ENCODE data around the gene RNU6-9. TPM values are rescaled to one million over a fixed set of nuclear protein-coding genes. Genes with fewer than 3 reads are reported as not detected.
A peak's percentile ranks its signal among the peaks of the same experiment; 100 is the strongest.

The RNU6-9 gene
- total and polyA plus RNA-seq, 2 of the 13 experiments (the other 11 are each of a cell fraction or from before 2014, with no cell fraction given): under 0.01 TPM; not detected in 1

DNA sequence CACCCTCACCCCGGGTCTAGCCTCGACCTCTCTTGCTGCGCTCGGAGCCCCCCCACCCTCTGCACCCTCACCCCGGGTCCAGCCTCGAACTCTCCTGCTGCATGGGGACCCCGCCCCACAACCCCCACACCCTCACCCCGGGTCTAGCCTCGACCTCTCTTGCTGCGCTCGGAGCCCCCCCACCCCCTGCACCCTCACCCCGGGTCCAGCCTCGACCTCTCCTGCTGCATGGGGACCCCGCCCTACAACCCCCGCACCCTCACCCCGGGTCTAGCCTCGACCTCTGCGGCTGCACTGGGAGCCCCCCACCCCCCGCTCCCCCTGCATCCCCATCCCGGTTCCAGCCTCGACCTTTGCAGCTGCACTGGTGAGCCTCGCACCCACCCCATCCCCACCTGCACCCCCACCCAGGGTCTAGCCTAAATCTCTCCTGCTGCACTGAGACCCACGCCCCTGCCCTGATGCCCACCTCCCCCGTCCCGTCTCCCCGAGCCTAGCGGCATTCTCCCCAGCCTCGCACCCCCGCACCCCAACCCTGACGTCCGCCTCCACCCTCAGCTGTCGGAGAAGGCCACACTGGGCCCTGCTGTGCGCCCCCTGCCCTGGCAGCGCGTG, 32.0 kb upstream of the RNU6-9 start:
- ChIA-PET POLR2A (interaction anchor here (0.6 to 1.0 kb wide), 2 partner anchors 15 to 377 kb away, joined by 3 to 4 read pairs; no protein-coding TSS in a partner anchor), CTCF (ENCODE audit: low intra/inter-chr PET ratio, low total read pairs) (no interaction called here)
- Histone ChIP-seq H3K27ac (ENCODE audit: extremely low read length, insufficient read depth, low read length) (no peak overlapping the region), H3K9me3 (ENCODE audit: low read length) (no peaks in the 10 kb centered on the region), H3K9ac (ENCODE audit: insufficient read depth, low read depth, low read length) (no peak overlapping the region), H3K36me3 (replicated peaks in 1 of 2; ENCODE audit: control insufficient read depth in 1 of 2, insufficient read depth in 2 of 2, low read length in 2 of 2) (no peaks in the 10 kb centered on the region), H2AFZ (ENCODE audit: low read length) (no peak overlapping the region), H3K79me2 (ENCODE audit: insufficient read depth, low read length) (no peaks in the 10 kb centered on the region), H3K4me3 (replicated peaks in 1 of 3; ENCODE audit: insufficient read depth in 1 of 3, low read depth in 2 of 3, low read length in 3 of 3) (no peak overlapping the region), H4K20me1 (ENCODE audit: insufficient read depth, low read length) (no peaks in the 10 kb centered on the region), H3K4me1 (ENCODE audit: insufficient read depth, low read length) (peaks cover 19% of the 10 kb centered on the region), H3K27me3 (ENCODE audit: control insufficient read depth in 1 of 2, insufficient read depth in 2 of 2, low read length in 2 of 2) (no peaks in the 10 kb centered on the region), H3K4me2 (ENCODE audit: low read depth, low read length) (no peak overlapping the region)
- DNase-seq (ENCODE audit: low spot score) (no peak), FAIRE-seq (no peak), ATAC-seq (no peak)
- TF ChIP-seq ZNF256 (CRISPR knock-in tag; conservative IDR thresholded peaks at IDR 0.05): no peak
- TF ChIP-seq ZNF281 (CRISPR knock-in tag; IDR thresholded peaks at IDR 0.05; ENCODE audit: borderline replicate concordance): no peak
- TF ChIP-seq HNRNPL (IDR thresholded peaks at IDR 0.05; ENCODE audit: low read depth, low read length): 0 out of 2 replicates have a peak, but pooled peaks have one; percentile 48
- TF ChIP-seq ZNF280D (CRISPR knock-in tag; IDR thresholded peaks at IDR 0.05): no peak
- 87% methylated on average over 35 of the region's 35 CpGs for WGBS (ENCODE audit: low lambda C conversion rate)
- intact Hi-C loops (cut with micrococcal nuclease; ENCODE audit: unreplicated experiment): no loop called here
- no TSS peak for BruUV-seq (replicated peaks)
- in situ Hi-C loops (cut with HindIII; ENCODE audit: extremely low pct_ligation_motif_present, low pct_unique_long_range_greater_than_20kb): loop anchor here (5.0 to 10.0 kb wide), 2 partner anchors 56 to 124 kb away; partner anchors contain the start of genes KISS1R and WDR18

Data from HepG2 (cell line).